ENCODE measurements around the gene SMIM27. TPM values are rescaled to one million over a fixed set of nuclear protein-coding genes. Genes with fewer than 3 reads are reported as not detected.

SMIM27 gene
- total and polyA plus RNA-seq, 2 of the 4 experiments (the other 2 are of a cell fraction) = 1.1 to 3.4 TPM

GRCh38 chr9:32590898-32591297 lies 38.8 kb downstream of the SMIM27 start:
- H2AFZ ChIP-seq (replicated peaks; ENCODE audit: low read length, poor library complexity) = no peak overlapping the region
- H3K4me1 ChIP-seq (ENCODE audit: control insufficient read depth, insufficient read depth, low read length) = no peaks in the 10 kb centered on the region
- peaks cover 1% of the 10 kb centered on the region; the same call in 1 of the 2 replicates for H3K27me3 ChIP-seq (ENCODE audit: control insufficient read depth, insufficient read depth, low read length)
- no peak overlapping the region for H2BK120ac ChIP-seq (ENCODE audit: low read depth, low read length)
- H3K9ac ChIP-seq (ENCODE audit: low read depth, low read length) = no peak overlapping the region
- WGBS, 2 experiments (ENCODE audit: extremely low coverage in 2 of 2, insufficient read length in 1 of 2) = no CpG with 5 or more reads among the region's 1 CpG
- no peak overlapping the region for H4K91ac ChIP-seq (ENCODE audit: insufficient read depth, low read depth, low read length)
- H3K18ac ChIP-seq (ENCODE audit: low read depth, low read length) = no peak overlapping the region
- H4K20me1 ChIP-seq (ENCODE audit: insufficient read depth, low read length) = no peaks in the 10 kb centered on the region
- in situ Hi-C loops (cut with MboI; ENCODE audit: low sequenced_read_pairs) (no loop called here), intact Hi-C loops (cut with micrococcal nuclease) (no loop called here), dilution Hi-C loops (cut with HindIII; ENCODE audit: low sequenced_read_pairs, unreplicated experiment) (no loop called here)
- H3K9me3 ChIP-seq (ENCODE audit: control insufficient read depth, insufficient read depth, low read length) = no peaks in the 10 kb centered on the region
- no peak overlapping the region for H3K4me3 ChIP-seq (ENCODE audit: insufficient read depth, low read depth, low read length)
- no peaks in the 10 kb centered on the region for H3K36me3 ChIP-seq (ENCODE audit: control insufficient read depth, insufficient read depth, low read length)
- H3K56ac ChIP-seq (ENCODE audit: extremely low read depth, insufficient read depth, low read length) = no peak overlapping the region
- POLR2A ChIA-PET (ENCODE audit: unreplicated experiment) = no interaction called here
- no peaks in the 10 kb centered on the region for H3K9me1 ChIP-seq (ENCODE audit: insufficient read depth, low read length)
- TF ChIP-seq FOS (IDR thresholded peaks at IDR 0.05; ENCODE audit: low read depth, low read length) (no peak), MXI1 (IDR thresholded peaks at IDR 0.05; ENCODE audit: borderline replicate concordance, low read depth, low read length) (no peak), NFE2L2 (IDR thresholded peaks at IDR 0.05; ENCODE audit: low read depth, low read length) (no peak), MAZ (IDR thresholded peaks at IDR 0.05; ENCODE audit: borderline replicate concordance, low read depth, low read length) (no peak), RFX5 (IDR thresholded peaks at IDR 0.05; ENCODE audit: low read depth, low read length) (no peak), BHLHE40 (IDR thresholded peaks at IDR 0.05; ENCODE audit: low read depth, low read length) (no peak), SMC3 (IDR thresholded peaks at IDR 0.05; ENCODE audit: low read depth, low read length) (no peak), RCOR1 (IDR thresholded peaks at IDR 0.05; ENCODE audit: insufficient replicate concordance, low read length) (no peak), CHD1 (IDR thresholded peaks at IDR 0.05; ENCODE audit: low read depth, low read length) (no peak)
- TF ChIP-seq, protein P1, sequence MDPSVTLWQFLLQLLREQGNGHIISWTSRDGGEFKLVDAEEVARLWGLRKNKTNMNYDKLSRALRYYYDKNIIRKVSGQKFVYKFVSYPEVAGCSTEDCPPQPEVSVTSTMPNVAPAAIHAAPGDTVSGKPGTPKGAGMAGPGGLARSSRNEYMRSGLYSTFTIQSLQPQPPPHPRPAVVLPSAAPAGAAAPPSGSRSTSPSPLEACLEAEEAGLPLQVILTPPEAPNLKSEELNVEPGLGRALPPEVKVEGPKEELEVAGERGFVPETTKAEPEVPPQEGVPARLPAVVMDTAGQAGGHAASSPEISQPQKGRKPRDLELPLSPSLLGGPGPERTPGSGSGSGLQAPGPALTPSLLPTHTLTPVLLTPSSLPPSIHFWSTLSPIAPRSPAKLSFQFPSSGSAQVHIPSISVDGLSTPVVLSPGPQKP (IDR thresholded peaks at IDR 0.05; ENCODE audit: borderline replicate concordance, low read depth, low read length) = no peak
- TF ChIP-seq, protein P2, sequence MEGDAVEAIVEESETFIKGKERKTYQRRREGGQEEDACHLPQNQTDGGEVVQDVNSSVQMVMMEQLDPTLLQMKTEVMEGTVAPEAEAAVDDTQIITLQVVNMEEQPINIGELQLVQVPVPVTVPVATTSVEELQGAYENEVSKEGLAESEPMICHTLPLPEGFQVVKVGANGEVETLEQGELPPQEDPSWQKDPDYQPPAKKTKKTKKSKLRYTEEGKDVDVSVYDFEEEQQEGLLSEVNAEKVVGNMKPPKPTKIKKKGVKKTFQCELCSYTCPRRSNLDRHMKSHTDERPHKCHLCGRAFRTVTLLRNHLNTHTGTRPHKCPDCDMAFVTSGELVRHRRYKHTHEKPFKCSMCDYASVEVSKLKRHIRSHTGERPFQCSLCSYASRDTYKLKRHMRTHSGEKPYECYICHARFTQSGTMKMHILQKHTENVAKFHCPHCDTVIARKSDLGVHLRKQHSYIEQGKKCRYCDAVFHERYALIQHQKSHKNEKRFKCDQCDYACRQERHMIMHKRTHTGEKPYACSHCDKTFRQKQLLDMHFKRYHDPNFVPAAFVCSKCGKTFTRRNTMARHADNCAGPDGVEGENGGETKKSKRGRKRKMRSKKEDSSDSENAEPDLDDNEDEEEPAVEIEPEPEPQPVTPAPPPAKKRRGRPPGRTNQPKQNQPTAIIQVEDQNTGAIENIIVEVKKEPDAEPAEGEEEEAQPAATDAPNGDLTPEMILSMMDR (conservative IDR thresholded peaks at IDR 0.05; ENCODE audit: low read depth, low read length) = no peak
- ATAC-seq (ENCODE audit: low read depth) (no peak), DNase-seq (no peak)
- H4K5ac ChIP-seq (ENCODE audit: low read depth, low read length) = no peak overlapping the region
- no peak overlapping the region for H2BK20ac ChIP-seq (ENCODE audit: low read depth, low read length)
- no TSS peak for BruUV-seq (replicated peaks)
- CTCF ChIA-PET = interaction anchor here (1.4 to 3.3 kb wide), 2 partner anchors 11 to 378 kb away, joined by 7 to 11 read pairs; no protein-coding TSS in a partner anchor
- H3K79me1 ChIP-seq (ENCODE audit: low read depth in 1 of 2, low read length in 2 of 2) = no peaks in the 10 kb centered on the region
- no peak overlapping the region for H3K4me2 ChIP-seq (ENCODE audit: low read depth, low read length)
- H2AK9ac ChIP-seq (replicated peaks; ENCODE audit: low read depth, low read length, poor library complexity) = no peak overlapping the region
- no peak overlapping the region for H3K14ac ChIP-seq (replicated peaks; ENCODE audit: low read depth, low read length)
- no peak overlapping the region for H3K27ac ChIP-seq (ENCODE audit: insufficient read depth, low read length)
- H3K23ac ChIP-seq (ENCODE audit: low read depth, low read length) = no peak overlapping the region
- no peak overlapping the region for H3K4ac ChIP-seq (ENCODE audit: low read depth, low read length)
- H2AK5ac ChIP-seq (ENCODE audit: low read depth, low read length) = no peak overlapping the region
- H2BK15ac ChIP-seq (ENCODE audit: low read depth, low read length) = no peak overlapping the region
- no peak overlapping the region for H2BK5ac ChIP-seq (ENCODE audit: low read depth, low read length, poor library complexity, severe bottlenecking)
- H4K8ac ChIP-seq (ENCODE audit: low read depth in 2 of 2, low read length in 2 of 2) = no peak overlapping the region

All from IMR-90 (cell line).